Measurements from ENCODE around the gene TMC4. TPM values are rescaled to one million over a fixed set of nuclear protein-coding genes. Genes with fewer than 3 reads are reported as not detected.
"Not testable (repeated sequence)": the region's sequence is repeated elsewhere in the genome, so short reads cannot be mapped to it uniquely, and the experiment has no call there.

TMC4 gene
- total RNA-seq, 1 donor from 2014 or later = not detected

- Mint-ChIP-seq H3K27ac (ENCODE audit: unreplicated experiment) (no peak overlapping the region), H3K4me1 (ENCODE audit: low read depth, unreplicated experiment) (peaks cover 7% of the 10 kb centered on the region), H3K27me3 (ENCODE audit: unreplicated experiment) (peaks cover 18% of the 10 kb centered on the region), H3K4me3 (ENCODE audit: unreplicated experiment) (no peak overlapping the region), H3K9me3 (ENCODE audit: unreplicated experiment) (peaks cover 4% of the 10 kb centered on the region), H3K36me3 (ENCODE audit: unreplicated experiment) (no peaks in the 10 kb centered on the region)
- no peak for TF ChIP-seq CTCF (IDR thresholded peaks at IDR 0.05; ENCODE audit: partially characterized antibody, unreplicated experiment)
- DNase-seq = no peak
Measured at GRCh38 chr19:54186351-54186750, 13.4 kb upstream of the TMC4 start.

- Mint-ChIP-seq H3K36me3 (ENCODE audit: unreplicated experiment) (no peaks in the 10 kb centered on the region), H3K27ac (ENCODE audit: unreplicated experiment) (no peak overlapping the region)
Measured at GRCh38 chr19:54183431-54183830, 10.5 kb upstream of the TMC4 start.

DNA sequence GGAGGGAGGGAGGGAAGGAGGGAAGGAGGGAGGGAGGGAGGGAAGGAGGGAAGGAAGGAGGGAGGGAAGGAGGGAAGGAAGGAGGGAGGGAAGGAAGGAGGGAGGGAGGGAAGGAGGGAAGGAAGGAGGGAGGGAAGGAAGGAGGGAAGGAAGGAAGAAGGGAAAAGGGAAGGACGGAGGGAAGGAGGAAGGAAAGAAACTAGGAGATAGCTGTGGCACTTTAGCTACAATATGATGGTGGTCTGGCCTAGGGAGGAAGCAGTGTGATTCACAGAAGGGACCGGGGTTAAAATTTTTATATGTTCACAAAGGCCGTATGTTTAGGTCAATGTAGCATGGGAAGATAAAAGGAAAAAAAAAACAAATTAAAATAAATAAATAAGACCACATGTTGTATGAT is 8.9 kb upstream of the TMC4 start:
- not testable (repeated sequence) for H3K36me3 Mint-ChIP-seq (ENCODE audit: unreplicated experiment)

More at GRCh38 chr19:54183431-54183830, 10.5 kb upstream of the TMC4 start:
- peaks cover 2% of the 10 kb centered on the region for H3K9me3 Mint-ChIP-seq (ENCODE audit: unreplicated experiment)
- TF ChIP-seq CTCF (IDR thresholded peaks at IDR 0.05; ENCODE audit: partially characterized antibody, unreplicated experiment) = no peak
- no peak for DNase-seq
- H3K27me3 Mint-ChIP-seq (ENCODE audit: unreplicated experiment) = peaks cover 11% of the 10 kb centered on the region
- H3K4me3 Mint-ChIP-seq (ENCODE audit: unreplicated experiment) = no peak overlapping the region
- H3K4me1 Mint-ChIP-seq (ENCODE audit: low read depth, unreplicated experiment) = peaks cover 23% of the 10 kb centered on the region

DNA sequence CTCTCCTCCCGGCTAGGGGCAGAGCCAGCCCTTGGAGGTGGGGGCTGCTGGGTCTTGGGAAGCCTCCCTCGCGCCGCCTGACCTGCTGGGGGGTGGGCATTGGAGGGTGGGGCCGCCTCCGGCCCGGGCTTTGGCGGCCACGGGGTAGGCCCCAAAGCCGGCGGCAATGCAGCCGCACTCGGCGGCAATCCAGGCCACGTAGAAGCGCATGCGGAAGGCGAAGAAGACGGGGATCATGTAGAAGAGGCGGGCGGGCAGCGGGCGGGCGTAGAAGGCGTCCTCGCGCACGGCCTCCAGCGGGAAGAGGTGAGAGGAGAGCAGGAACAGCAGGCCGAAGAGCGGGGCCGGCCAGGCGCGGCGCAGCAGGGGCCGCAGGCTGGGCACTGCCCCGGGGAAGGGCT is 7.7 kb upstream of the TMC4 start:
- H3K9me3 Mint-ChIP-seq (ENCODE audit: unreplicated experiment) = peaks cover 2% of the 10 kb centered on the region
- no peak overlapping the region for H3K4me3 Mint-ChIP-seq (ENCODE audit: unreplicated experiment)
- no peak for TF ChIP-seq CTCF (IDR thresholded peaks at IDR 0.05; ENCODE audit: partially characterized antibody, unreplicated experiment)
- no peak overlapping the region for H3K27ac Mint-ChIP-seq (ENCODE audit: unreplicated experiment)
- no peaks in the 10 kb centered on the region for H3K36me3 Mint-ChIP-seq (ENCODE audit: unreplicated experiment)
- DNase-seq = no peak
- H3K4me1 Mint-ChIP-seq (ENCODE audit: low read depth, unreplicated experiment) = peaks cover 19% of the 10 kb centered on the region
- H3K27me3 Mint-ChIP-seq (ENCODE audit: unreplicated experiment) = peaks cover 6% of the 10 kb centered on the region

More for the DNA sequence above, 8.9 kb upstream of the TMC4 start:
- not testable (repeated sequence) for H3K9me3 Mint-ChIP-seq (ENCODE audit: unreplicated experiment); H3K27ac Mint-ChIP-seq (ENCODE audit: unreplicated experiment); H3K4me3 Mint-ChIP-seq (ENCODE audit: unreplicated experiment); H3K27me3 Mint-ChIP-seq (ENCODE audit: unreplicated experiment); DNase-seq
- H3K4me1 Mint-ChIP-seq (ENCODE audit: low read depth, unreplicated experiment) = peaks cover 19% of the 10 kb centered on the region

- TF ChIP-seq CTCF (IDR thresholded peaks at IDR 0.05; ENCODE audit: partially characterized antibody, unreplicated experiment) = peak; percentile 40
- Mint-ChIP-seq H3K27ac (ENCODE audit: unreplicated experiment) (peak overlapping the region; percentile 90), H3K4me3 (ENCODE audit: unreplicated experiment) (peak overlapping the region; percentile 78), H3K27me3 (ENCODE audit: unreplicated experiment) (peaks cover 6% of the 10 kb centered on the region), H3K36me3 (ENCODE audit: unreplicated experiment) (no peaks in the 10 kb centered on the region), H3K4me1 (ENCODE audit: low read depth, unreplicated experiment) (peaks cover 19% of the 10 kb centered on the region), H3K9me3 (ENCODE audit: unreplicated experiment) (peaks cover 2% of the 10 kb centered on the region)
- DNase-seq = peak; percentile 85
Measured at GRCh38 chr19:54179921-54180461, 7.0 kb upstream of the TMC4 start.

Data from glutamatergic neuron (in vitro differentiated cells).